H1 (cell line): ENCODE measurements around the gene ZNF367.

Experiments used
- CTCF ChIP-seq, 3 experiments: IDR thresholded peaks; 1 replicate in 2 of 3; 2 replicates in 1 of 3; pipeline versions ENCODE4 v1.5.1 to v1.6.1; 2011; ENCODE audit warnings: low read length in 3 of 3, mild to moderate bottlenecking in 3 of 3, inconsistent platforms in 2 of 3, low read depth in 1 of 3, moderate library complexity in 1 of 3; ENCODE audit not compliant: insufficient read depth in 1 of 3; ENCODE audit errors: control extremely low read depth in 1 of 3
- GABPA ChIP-seq: IDR thresholded peaks from 2 replicates; pipeline ENCODE4 v1.6.1; 2011; ENCODE audit warnings: mild to moderate bottlenecking, low read length, moderate library complexity, borderline replicate concordance; ENCODE audit not compliant: insufficient read depth
- MAFK ChIP-seq: IDR thresholded peaks from 2 replicates; pipeline ENCODE4 v1.6.1; 2012; ENCODE audit warnings: low read depth, mild to moderate bottlenecking, improper control_type of control experiment, low read length
- POLR2A ChIP-seq, 2 experiments: IDR thresholded peaks; 1 replicate in 1 of 2; 2 replicates in 1 of 2; pipeline ENCODE4 v1.6.1; 2011; ENCODE audit warnings: low read depth in 2 of 2, low read length in 2 of 2, mild to moderate bottlenecking in 2 of 2; ENCODE audit errors: control extremely low read depth in 1 of 2

GRCh38 chr9:96383165-96383942, 34.8 kb downstream of the ZNF367 start, which contains the start of gene SLC35D2:
- TF ChIP-seq CTCF (IDR thresholded peaks at IDR 0.05; ENCODE audit: control extremely low read depth in 1 of 3, insufficient read depth in 1 of 3, low read depth in 1 of 3, low read length in 3 of 3) = no peak
- no peak for TF ChIP-seq POLR2A (IDR thresholded peaks at IDR 0.05; ENCODE audit: control extremely low read depth in 1 of 2, low read depth in 2 of 2, low read length in 2 of 2)
- TF ChIP-seq MAFK = no peak
- TF ChIP-seq GABPA = peak; percentile 53; the same call in 1 of the 2 replicates
